Cardiac muscle cell (in vitro differentiated cells and primary cell): ENCODE measurements around the gene TLX3. TPM values are rescaled to one million over a fixed set of nuclear protein-coding genes. Genes with fewer than 3 reads are reported as not detected.

Source experiments
- DNase-seq, 2 donors: peaks; one replicate each; pipeline versions ENCODE4 v3.0.0 to v3.0.0-alpha.2; 2010 to 2017; ENCODE audit warnings: low read depth in 1 of 2, low spot score in 1 of 2
- H3K27ac ChIP-seq: fragments of 200-600 bp; sonication (generic); 2 replicates; pipeline ENCODE4 v1.5.1; 2016
- H3K27me3 ChIP-seq: fragments of 200-600 bp; sonication (generic); 2 replicates; pipeline ENCODE4 v1.6.0; 2016; ENCODE audit warnings: control low read depth
- H3K36me3 ChIP-seq: fragments of 200-600 bp; sonication (generic); 2 replicates; pipeline ENCODE4 v1.5.1; 2016; ENCODE audit warnings: control low read depth
- H3K4me1 ChIP-seq: fragments of 200-600 bp; sonication (generic); 2 replicates; pipeline ENCODE4 v1.8.1; 2017; ENCODE audit warnings: low read depth, mild to moderate bottlenecking, mixed run types
- H3K4me3 ChIP-seq: fragments of 200-600 bp; sonication (generic); 2 replicates; pipeline ENCODE4 v1.5.1; 2016; ENCODE audit warnings: mild to moderate bottlenecking
- H3K9me3 ChIP-seq: fragments of 200-600 bp; sonication (generic); 2 replicates; pipeline ENCODE4 v1.5.1; 2017; ENCODE audit warnings: low read depth, mild to moderate bottlenecking, control low read depth
- polyA plus RNA-seq: library from polyadenylated mRNA; unstranded; fragments of >200 nt; fragmentation: Nextera tagmentation; extraction: Ambion mirVana; gene quantifications from 2 replicates; pipeline ENCODE4 v1.2.1, GENCODE V29; 2016
- total RNA-seq: library from RNA; depleted of rRNA; stranded (reverse); fragments of >200 nt; gene quantifications from 2 replicates; pipeline ENCODE4 v1.2.3, GENCODE V29; 2016
- TF ChIP-seq, protein P1 (sequence below): IDR thresholded peaks from 2 replicates; pipeline ENCODE4 v1.5.1; 2012; ENCODE audit warnings: low read depth, mild to moderate bottlenecking, low read length

The TLX3 gene
- total RNA-seq, result not detected in 2 replicates
- polyA plus RNA-seq, result not detected in 2 replicates

GRCh38 chr5:171308453-171309275 is at the start of gene TLX3:
TSS of gene TLX3 (plus strand) at chr5:171309248. CDS start at chr5:171309366, 118 bp downstream.
- Histone ChIP-seq H3K4me3 (peak within 1 kb of the TSS; percentile 5), H3K27me3 (peaks cover 100% of the 10 kb centered on the region), H3K36me3 (no peaks in the 10 kb centered on the region), H3K27ac (no peak within 1 kb of the TSS), H3K4me1 (peaks cover 5% of the 10 kb centered on the region), H3K9me3 (no peaks in the 10 kb centered on the region)
- TF ChIP-seq, protein P1, sequence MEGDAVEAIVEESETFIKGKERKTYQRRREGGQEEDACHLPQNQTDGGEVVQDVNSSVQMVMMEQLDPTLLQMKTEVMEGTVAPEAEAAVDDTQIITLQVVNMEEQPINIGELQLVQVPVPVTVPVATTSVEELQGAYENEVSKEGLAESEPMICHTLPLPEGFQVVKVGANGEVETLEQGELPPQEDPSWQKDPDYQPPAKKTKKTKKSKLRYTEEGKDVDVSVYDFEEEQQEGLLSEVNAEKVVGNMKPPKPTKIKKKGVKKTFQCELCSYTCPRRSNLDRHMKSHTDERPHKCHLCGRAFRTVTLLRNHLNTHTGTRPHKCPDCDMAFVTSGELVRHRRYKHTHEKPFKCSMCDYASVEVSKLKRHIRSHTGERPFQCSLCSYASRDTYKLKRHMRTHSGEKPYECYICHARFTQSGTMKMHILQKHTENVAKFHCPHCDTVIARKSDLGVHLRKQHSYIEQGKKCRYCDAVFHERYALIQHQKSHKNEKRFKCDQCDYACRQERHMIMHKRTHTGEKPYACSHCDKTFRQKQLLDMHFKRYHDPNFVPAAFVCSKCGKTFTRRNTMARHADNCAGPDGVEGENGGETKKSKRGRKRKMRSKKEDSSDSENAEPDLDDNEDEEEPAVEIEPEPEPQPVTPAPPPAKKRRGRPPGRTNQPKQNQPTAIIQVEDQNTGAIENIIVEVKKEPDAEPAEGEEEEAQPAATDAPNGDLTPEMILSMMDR, result no peak
- peak; percentile 22 to 48 for DNase-seq

GRCh38 chr5:171261361-171261760 is 47.7 kb upstream of the TLX3 start:
- Histone ChIP-seq H3K36me3 (no peaks in the 10 kb centered on the region), H3K9me3 (no peaks in the 10 kb centered on the region), H3K4me1 (no peaks in the 10 kb centered on the region), H3K4me3 (no peak overlapping the region), H3K27me3 (no peaks in the 10 kb centered on the region), H3K27ac (no peak overlapping the region)
- TF ChIP-seq, protein P1, result no peak
- no peak for DNase-seq

- DNase-seq, result no peak
- H3K27me3 ChIP-seq, result no peaks in the 10 kb centered on the region
- no peak overlapping the region for H3K4me3 ChIP-seq
- H3K36me3 ChIP-seq, result no peaks in the 10 kb centered on the region
- H3K27ac ChIP-seq, result no peak overlapping the region
- no peaks in the 10 kb centered on the region for H3K4me1 ChIP-seq
- TF ChIP-seq, protein P1, result no peak
- no peaks in the 10 kb centered on the region for H3K9me3 ChIP-seq
Observed at GRCh38 chr5:171261904-171262303, 47.1 kb upstream of the TLX3 start.

- Histone ChIP-seq H3K27ac (no peak overlapping the region), H3K4me3 (no peak overlapping the region), H3K36me3 (no peaks in the 10 kb centered on the region), H3K27me3 (no peaks in the 10 kb centered on the region), H3K4me1 (no peaks in the 10 kb centered on the region), H3K9me3 (no peaks in the 10 kb centered on the region)
- TF ChIP-seq, protein P1, result no peak
- no peak for DNase-seq
Observed at GRCh38 chr5:171263181-171263580, 45.9 kb upstream of the TLX3 start.

GRCh38 chr5:171264843-171265242 is 44.2 kb upstream of the TLX3 start:
- Histone ChIP-seq H3K4me3 (no peak overlapping the region), H3K4me1 (no peaks in the 10 kb centered on the region), H3K27me3 (no peaks in the 10 kb centered on the region), H3K9me3 (no peaks in the 10 kb centered on the region), H3K27ac (no peak overlapping the region), H3K36me3 (no peaks in the 10 kb centered on the region)
- no peak for DNase-seq
- TF ChIP-seq, protein P1, result no peak
